Adrenal gland (tissue), 12 donors: ENCODE measurements around the gene DHX57. TPM values are rescaled to one million over a fixed set of nuclear protein-coding genes. Genes with fewer than 3 reads are reported as not detected.

Experiments
- DNase-seq, 7 donors: peaks; one replicate each; pipeline ENCODE4 v3.0.0-alpha.2; 2019 to 2020
- H3K27ac ChIP-seq, 5 donors: fragments of 200-600 bp; sonication (generic) in 4 of 5; 1 replicate in 3 of 5; 2 replicates in 2 of 5; pipeline versions ENCODE4 v1.5.1 to v1.8.0; 2016 to 2020; ENCODE audit warnings: mild to moderate bottlenecking in 1 of 5
- H3K27me3 ChIP-seq: fragments of 200-600 bp; 2 replicates; pipeline ENCODE4 v1.8.0; 2021
- H3K36me3 ChIP-seq, 2 donors: fragments of 200-600 bp; replicated peaks in 1 of 2; 1 replicate in 1 of 2; 2 replicates in 1 of 2; pipeline versions ENCODE4 v1.5.1 to v1.8.0; 2018 to 2022
- H3K4me1 ChIP-seq, 2 donors: fragments of 200-600 bp; replicated peaks in 1 of 2; 1 replicate in 1 of 2; 2 replicates in 1 of 2; pipeline versions ENCODE4 v1.5.1 to v1.8.0; 2018 to 2021
- H3K4me3 ChIP-seq, 4 donors: fragments of 200-600 bp; sonication (generic) in 3 of 4; one replicate each; pipeline ENCODE4 v1.5.1; 2016 to 2018
- H3K9me3 ChIP-seq, 3 donors: fragments of 200-600 bp; sonication (generic) in 1 of 3; replicated peaks in 1 of 3; 1 replicate in 2 of 3; 2 replicates in 1 of 3; pipeline versions ENCODE4 v1.5.1 to v1.8.0; 2016 to 2021
- CTCF ChIP-seq, 6 experiments: fragments of 450-650 bp in 4 of 6; fragments of 200-600 bp in 2 of 6; sonication (generic) in 1 of 6; IDR thresholded peaks; 1 replicate in 5 of 6; 2 replicates in 1 of 6; pipeline versions ENCODE4 v1.5.1 to v1.8.0; 2016 to 2021; ENCODE audit warnings: antibody characterized with exemption in 6 of 6, mild to moderate bottlenecking in 2 of 6, moderate library complexity in 1 of 6
- POLR2A ChIP-seq, 2 donors: fragments of 450-650 bp; IDR thresholded peaks; one replicate each; pipeline ENCODE4 v1.6.1; 2017; ENCODE audit warnings: antibody characterized with exemption in 2 of 2, mild to moderate bottlenecking in 2 of 2, moderate library complexity in 1 of 2
- WGBS, 4 donors: extraction: QIAGEN DNeasy Blood & Tissue Kit in 2 of 4; methylation state at CpG; one replicate each; pipeline versions ENCODE4 v1.1.5 to v1.1.7; 2013 to 2017; 5-methylcytosine and 5-hydroxymethylcytosine counted together
- intact Hi-C, 2 donors: fragments of 100-400 bp; cut with DNase I; formaldehyde crosslinking; loops; one replicate each; pipeline versions ENCODE4 v1.14.1 to v1.15.0; 2022 to 2023
- polyA plus RNA-seq, 3 donors: library from polyadenylated mRNA; stranded (reverse); fragments of 200-250 nt in 2 of 3; fragments of 350-450 nt in 1 of 3; fragmentation: Illumina TruSeq in 1 of 3; extraction: RNeasy Lipid Tissue Mini Kit (QIAGEN cat#74804) in 1 of 3; gene quantifications; one replicate each; pipeline ENCODE4 v1.2.3, GENCODE V29; 2013 to 2014
- total RNA-seq, 9 donors: library from RNA; depleted of rRNA in 4 of 9; stranded (reverse); fragments of >200 nt in 4 of 9; fragments of 120-200 nt in 1 of 9; fragmentation: NEBNext Ultra II Directional in 1 of 9; extraction: Animal tissue kit (Norgen Biotek cat#: 25700) in 1 of 9; gene quantifications; one replicate each; pipeline versions ENCODE4 v1.1.0 to v1.2.4, GENCODE V29; 2013 to 2023
- donor health status: healthy with polysubstance abuse.
- donor health status: Bipolar disorder and iron deficiency.
- donor health status: DM: yes; HTN: yes; CAD: no.
- donor health status: DM: no; HTN: no; CAD: no.
- donor health status: DM: no; HTN: no; CAD: no.
- donor health status: DM: yes; HTN: yes; CAD: no.

The DHX57 gene
- total and polyA plus RNA-seq, 12 donors: 9.4 to 30.5 (median 18.1) TPM

GRCh38 chr2:38771632-38772031 is 104.1 kb downstream of the DHX57 start:
- WGBS, 4 donors: 43 to 56% (median 50%) methylated on average over 3 to 5 of the region's 5 CpGs
- no peak overlapping the region for H3K4me3 ChIP-seq
- TF ChIP-seq POLR2A (IDR thresholded peaks at IDR 0.05) (no peak), CTCF (IDR thresholded peaks at IDR 0.05) (no peak)
- intact Hi-C loops: no loop called here
- peak in 5 of 7 donors; percentile 24 to 79 (median 68) for DNase-seq
- no peaks in the 10 kb centered on the region for H3K36me3 ChIP-seq
- H3K27me3 ChIP-seq: no peaks in the 10 kb centered on the region
- H3K27ac ChIP-seq: peak overlapping the region in 1 of 5 donors; percentile 24
- no peaks in the 10 kb centered on the region for H3K9me3 ChIP-seq
- H3K4me1 ChIP-seq: no peaks in the 10 kb centered on the region

- Histone ChIP-seq H3K27ac (no peak overlapping the region), H3K4me3 (no peak overlapping the region), H3K27me3 (no peaks in the 10 kb centered on the region), H3K4me1 (no peaks in the 10 kb centered on the region), H3K9me3 (no peaks in the 10 kb centered on the region), H3K36me3 (no peaks in the 10 kb centered on the region)
- TF ChIP-seq CTCF (IDR thresholded peaks at IDR 0.05): no peak
- no peak for DNase-seq
- WGBS, 4 donors: 82 to 89% (median 87%) methylated on average over 5 of the region's 5 CpGs
- intact Hi-C loops: no loop called here
These were observed 110.2 kb downstream of the DHX57 start for GRCh38 chr2:38765551-38765950.

- TF ChIP-seq POLR2A (IDR thresholded peaks at IDR 0.05) (no peak), CTCF (IDR thresholded peaks at IDR 0.05) (no peak)
- H3K36me3 ChIP-seq: no peaks in the 10 kb centered on the region
- no peaks in the 10 kb centered on the region for H3K4me1 ChIP-seq
- H3K27ac ChIP-seq: no peak overlapping the region
- no peak overlapping the region for H3K4me3 ChIP-seq
- DNase-seq: no peak
- 55 to 66% (median 62%) methylated on average over 4 of the region's 4 CpGs for whole genome bisulfite sequencing, 4 donors
- H3K27me3 ChIP-seq: no peaks in the 10 kb centered on the region
- no peaks in the 10 kb centered on the region for H3K9me3 ChIP-seq
- intact Hi-C loops: no loop called here
These were observed 110.6 kb downstream of the DHX57 start for GRCh38 chr2:38765149-38765548.

- H3K27ac ChIP-seq: no peak overlapping the region
- H3K4me1 ChIP-seq: no peaks in the 10 kb centered on the region
- 90 to 93% (median 93%) methylated on average over 4 of the region's 4 CpGs for WGBS, 4 donors
- TF ChIP-seq POLR2A (IDR thresholded peaks at IDR 0.05): no peak
- no peak for TF ChIP-seq CTCF (IDR thresholded peaks at IDR 0.05)
- H3K4me3 ChIP-seq: no peak overlapping the region
- DNase-seq: no peak
- intact Hi-C loops: no loop called here
- no peaks in the 10 kb centered on the region for H3K27me3 ChIP-seq
- H3K36me3 ChIP-seq: no peaks in the 10 kb centered on the region
- no peaks in the 10 kb centered on the region for H3K9me3 ChIP-seq
These were observed 112.0 kb downstream of the DHX57 start for GRCh38 chr2:38763728-38764127.
